ENCODE results near the gene CDH4. TPM values are rescaled to one million over a fixed set of nuclear protein-coding genes. Genes with fewer than 3 reads are reported as not detected.
A peak's percentile ranks its signal among the peaks of the same experiment; 100 is the strongest.

CDH4 gene
- total and polyA plus RNA-seq, 2 of the 13 experiments (the other 11 are each of a cell fraction or from before 2014, with no cell fraction given) = not detected

GRCh38 chr20:61965606-61966491 is 713.8 kb downstream of the CDH4 start (continued):
- TF ChIP-seq SIX1 (CRISPR knock-in tag; IDR thresholded peaks at IDR 0.05; ENCODE audit: borderline replicate concordance) (no peak), CAMTA2 (CRISPR knock-in tag; IDR thresholded peaks at IDR 0.05; ENCODE audit: borderline replicate concordance) (no peak), AGO2 (optimal IDR thresholded peaks at IDR 0.05; ENCODE audit: low read depth, low read length) (no peak), EZH2 (conservative IDR thresholded peaks at IDR 0.05; ENCODE audit: low read depth, low read length) (no peak), STAT5B (CRISPR knock-in tag; IDR thresholded peaks at IDR 0.05) (no peak), SMAD9 (CRISPR knock-in tag; IDR thresholded peaks at IDR 0.05) (no peak), NR2F1 (CRISPR knock-in tag; IDR thresholded peaks at IDR 0.05) (peak in 1 of 2 experiments; percentile 13; a peak in 1 of 4 replicates), ZNF205 (CRISPR knock-in tag; IDR thresholded peaks at IDR 0.05) (no peak), POLR2AphosphoS2 (IDR thresholded peaks at IDR 0.05; ENCODE audit: low read depth, low read length) (no peak), GLI4 (CRISPR knock-in tag; IDR thresholded peaks at IDR 0.05; ENCODE audit: borderline replicate concordance) (no peak), ZNF704 (CRISPR knock-in tag; IDR thresholded peaks at IDR 0.05; ENCODE audit: borderline replicate concordance) (no peak), ZNF766 (CRISPR knock-in tag; IDR thresholded peaks at IDR 0.05; ENCODE audit: borderline replicate concordance) (no peak), RXRB (CRISPR knock-in tag; IDR thresholded peaks at IDR 0.05; ENCODE audit: borderline replicate concordance) (no peak), CC2D1A (CRISPR knock-in tag; IDR thresholded peaks at IDR 0.05) (no peak), ZNF749 (CRISPR knock-in tag; IDR thresholded peaks at IDR 0.05; ENCODE audit: borderline replicate concordance) (no peak), KDM4B (CRISPR knock-in tag; IDR thresholded peaks at IDR 0.05) (no peak; the same call in 1 of the 2 replicates), ZNF253 (CRISPR knock-in tag; IDR thresholded peaks at IDR 0.05; ENCODE audit: borderline replicate concordance) (no peak), IKZF5 (CRISPR knock-in tag; IDR thresholded peaks at IDR 0.05) (no peak)
- TF ChIP-seq, protein P1, sequence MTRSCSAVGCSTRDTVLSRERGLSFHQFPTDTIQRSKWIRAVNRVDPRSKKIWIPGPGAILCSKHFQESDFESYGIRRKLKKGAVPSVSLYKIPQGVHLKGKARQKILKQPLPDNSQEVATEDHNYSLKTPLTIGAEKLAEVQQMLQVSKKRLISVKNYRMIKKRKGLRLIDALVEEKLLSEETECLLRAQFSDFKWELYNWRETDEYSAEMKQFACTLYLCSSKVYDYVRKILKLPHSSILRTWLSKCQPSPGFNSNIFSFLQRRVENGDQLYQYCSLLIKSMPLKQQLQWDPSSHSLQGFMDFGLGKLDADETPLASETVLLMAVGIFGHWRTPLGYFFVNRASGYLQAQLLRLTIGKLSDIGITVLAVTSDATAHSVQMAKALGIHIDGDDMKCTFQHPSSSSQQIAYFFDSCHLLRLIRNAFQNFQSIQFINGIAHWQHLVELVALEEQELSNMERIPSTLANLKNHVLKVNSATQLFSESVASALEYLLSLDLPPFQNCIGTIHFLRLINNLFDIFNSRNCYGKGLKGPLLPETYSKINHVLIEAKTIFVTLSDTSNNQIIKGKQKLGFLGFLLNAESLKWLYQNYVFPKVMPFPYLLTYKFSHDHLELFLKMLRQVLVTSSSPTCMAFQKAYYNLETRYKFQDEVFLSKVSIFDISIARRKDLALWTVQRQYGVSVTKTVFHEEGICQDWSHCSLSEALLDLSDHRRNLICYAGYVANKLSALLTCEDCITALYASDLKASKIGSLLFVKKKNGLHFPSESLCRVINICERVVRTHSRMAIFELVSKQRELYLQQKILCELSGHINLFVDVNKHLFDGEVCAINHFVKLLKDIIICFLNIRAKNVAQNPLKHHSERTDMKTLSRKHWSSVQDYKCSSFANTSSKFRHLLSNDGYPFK (CRISPR knock-in tag; IDR thresholded peaks at IDR 0.05; ENCODE audit: borderline replicate concordance) = no peak
- TF ChIP-seq, protein P2, sequence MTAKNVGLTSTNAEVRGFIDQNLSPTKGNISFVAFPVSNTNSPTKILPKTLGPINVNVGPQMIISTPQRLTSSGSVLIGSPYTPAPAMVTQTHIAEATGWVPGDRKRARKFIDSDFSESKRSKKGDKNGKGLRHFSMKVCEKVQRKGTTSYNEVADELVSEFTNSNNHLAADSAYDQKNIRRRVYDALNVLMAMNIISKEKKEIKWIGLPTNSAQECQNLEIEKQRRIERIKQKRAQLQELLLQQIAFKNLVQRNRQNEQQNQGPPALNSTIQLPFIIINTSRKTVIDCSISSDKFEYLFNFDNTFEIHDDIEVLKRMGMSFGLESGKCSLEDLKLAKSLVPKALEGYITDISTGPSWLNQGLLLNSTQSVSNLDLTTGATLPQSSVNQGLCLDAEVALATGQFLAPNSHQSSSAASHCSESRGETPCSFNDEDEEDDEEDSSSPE (CRISPR knock-in tag; IDR thresholded peaks at IDR 0.05) = no peak

All from HepG2 (cell line).